22Rv1 (cell line): ENCODE data around the gene DUSP16.

ENCODE experiments used
- H3K27ac ChIP-seq: fragments of 450-650 bp; 2 replicates; pipeline ENCODE4 v1.5.1; 2017
- ZFX ChIP-seq: fragments of 450-650 bp; IDR thresholded peaks from 2 replicates; pipeline ENCODE4 v1.6.1; 2017; ENCODE audit warnings: antibody characterized with exemption, borderline replicate concordance
- TF ChIP-seq, protein P1 (sequence below): fragments of 450-650 bp; IDR thresholded peaks from 2 replicates; pipeline ENCODE4 v1.5.1; 2017; ENCODE audit warnings: mild to moderate bottlenecking

Gene DUSP16

DNA sequence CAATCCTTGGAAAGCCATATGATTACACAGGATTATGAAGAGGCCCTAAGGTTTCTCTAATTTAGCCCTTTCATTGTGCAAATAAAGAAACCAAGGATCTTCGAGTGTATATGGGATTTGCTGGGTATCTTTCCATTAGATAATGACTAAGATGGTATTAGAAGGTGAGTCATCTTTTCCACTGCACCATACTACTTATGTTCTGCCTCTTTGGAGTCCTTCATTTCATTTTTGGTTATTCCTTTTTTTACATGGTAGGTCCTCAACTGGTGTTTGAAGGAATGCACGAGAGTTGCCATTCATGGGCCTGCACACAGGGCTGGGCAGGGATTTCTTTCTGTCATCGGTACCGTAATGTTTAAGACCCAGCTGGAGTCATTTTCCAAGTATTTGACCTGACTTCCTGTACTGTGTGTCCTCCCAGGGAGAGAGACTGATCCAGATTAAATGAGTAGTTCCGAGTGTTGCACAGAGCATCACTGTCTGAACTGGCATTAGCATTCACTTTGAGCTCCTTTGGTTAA is 120.1 kb downstream of the DUSP16 start:
- H3K27ac ChIP-seq, result peak overlapping the region; percentile 38
- TF ChIP-seq, protein P1, sequence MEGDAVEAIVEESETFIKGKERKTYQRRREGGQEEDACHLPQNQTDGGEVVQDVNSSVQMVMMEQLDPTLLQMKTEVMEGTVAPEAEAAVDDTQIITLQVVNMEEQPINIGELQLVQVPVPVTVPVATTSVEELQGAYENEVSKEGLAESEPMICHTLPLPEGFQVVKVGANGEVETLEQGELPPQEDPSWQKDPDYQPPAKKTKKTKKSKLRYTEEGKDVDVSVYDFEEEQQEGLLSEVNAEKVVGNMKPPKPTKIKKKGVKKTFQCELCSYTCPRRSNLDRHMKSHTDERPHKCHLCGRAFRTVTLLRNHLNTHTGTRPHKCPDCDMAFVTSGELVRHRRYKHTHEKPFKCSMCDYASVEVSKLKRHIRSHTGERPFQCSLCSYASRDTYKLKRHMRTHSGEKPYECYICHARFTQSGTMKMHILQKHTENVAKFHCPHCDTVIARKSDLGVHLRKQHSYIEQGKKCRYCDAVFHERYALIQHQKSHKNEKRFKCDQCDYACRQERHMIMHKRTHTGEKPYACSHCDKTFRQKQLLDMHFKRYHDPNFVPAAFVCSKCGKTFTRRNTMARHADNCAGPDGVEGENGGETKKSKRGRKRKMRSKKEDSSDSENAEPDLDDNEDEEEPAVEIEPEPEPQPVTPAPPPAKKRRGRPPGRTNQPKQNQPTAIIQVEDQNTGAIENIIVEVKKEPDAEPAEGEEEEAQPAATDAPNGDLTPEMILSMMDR, result no peak
- TF ChIP-seq ZFX, result no peak

DNA sequence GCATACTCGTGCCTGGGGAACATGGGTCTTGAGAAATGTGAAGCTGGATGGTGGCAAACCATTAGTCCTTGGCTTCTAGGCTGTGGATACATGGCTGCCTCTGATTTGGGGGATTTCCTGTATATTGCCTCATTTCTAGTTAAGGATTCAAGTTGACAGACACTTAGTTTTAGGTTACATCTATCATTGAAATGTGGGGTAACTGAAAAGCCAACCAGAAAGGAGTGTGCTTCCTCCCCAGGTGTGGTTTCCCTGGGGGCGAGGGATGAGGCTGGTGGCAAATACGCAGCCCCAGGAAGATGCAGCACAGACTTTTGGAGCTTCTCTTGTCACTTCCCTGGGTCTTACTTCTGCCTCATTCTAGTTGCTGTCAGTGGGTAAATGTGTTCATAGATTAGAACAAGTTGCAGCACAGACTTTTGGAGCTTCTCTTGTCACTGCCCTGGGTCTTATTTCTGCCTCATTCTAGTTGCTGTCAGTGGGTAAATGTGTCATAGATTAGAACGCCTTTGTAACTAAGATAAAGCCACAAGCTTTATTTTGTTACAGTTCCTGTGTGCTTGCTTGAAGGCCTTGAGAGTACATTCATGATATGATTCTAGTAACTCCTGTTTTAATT is 120.7 kb downstream of the DUSP16 start:
- TF ChIP-seq, protein P1, result no peak
- no peak for TF ChIP-seq ZFX
- peak overlapping the region; percentile 38 for H3K27ac ChIP-seq

- no peak overlapping the region for H3K27ac ChIP-seq
- no peak for TF ChIP-seq ZFX
- TF ChIP-seq, protein P1, result no peak
These were observed 121.2 kb downstream of the DUSP16 start for GRCh38 chr12:12441429-12441807.

DNA sequence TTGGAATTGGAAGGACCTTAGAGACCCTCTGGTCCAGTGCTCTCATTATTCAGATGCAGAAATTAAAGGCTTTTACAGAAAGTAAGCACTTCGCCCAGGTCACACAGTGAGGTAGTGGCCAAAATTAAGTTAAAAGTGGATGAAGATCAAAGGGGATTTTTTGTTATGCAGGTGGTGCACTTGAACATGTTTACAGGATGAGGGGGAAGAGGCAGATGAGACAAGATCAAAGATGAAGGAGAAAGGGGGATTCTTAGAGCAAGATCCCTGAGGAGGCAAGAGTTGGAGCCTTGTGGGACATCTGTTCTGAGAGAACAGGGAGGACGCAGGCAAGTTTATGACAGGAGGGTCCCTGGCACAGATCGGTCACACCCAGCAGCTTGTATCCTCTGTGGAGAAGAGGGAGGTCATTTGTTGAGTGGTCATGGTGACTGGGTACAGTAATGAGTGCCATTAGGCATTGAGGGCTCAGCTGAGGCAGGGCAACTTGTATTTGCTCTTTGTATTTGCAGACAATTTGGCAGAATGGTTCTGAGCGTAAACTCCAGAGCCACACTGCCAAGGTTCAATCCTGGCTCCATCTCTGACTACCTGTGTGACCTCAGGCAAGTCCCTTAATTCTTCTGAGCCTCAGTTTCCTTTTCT is 121.8 kb downstream of the DUSP16 start:
- TF ChIP-seq, protein P1, result no peak
- TF ChIP-seq ZFX, result no peak
- no peak overlapping the region for H3K27ac ChIP-seq

GRCh38 chr12:12439636-12440035 is 123.0 kb downstream of the DUSP16 start:
- H3K27ac ChIP-seq, result no peak overlapping the region
- TF ChIP-seq, protein P1, result no peak
- TF ChIP-seq ZFX, result no peak

DNA sequence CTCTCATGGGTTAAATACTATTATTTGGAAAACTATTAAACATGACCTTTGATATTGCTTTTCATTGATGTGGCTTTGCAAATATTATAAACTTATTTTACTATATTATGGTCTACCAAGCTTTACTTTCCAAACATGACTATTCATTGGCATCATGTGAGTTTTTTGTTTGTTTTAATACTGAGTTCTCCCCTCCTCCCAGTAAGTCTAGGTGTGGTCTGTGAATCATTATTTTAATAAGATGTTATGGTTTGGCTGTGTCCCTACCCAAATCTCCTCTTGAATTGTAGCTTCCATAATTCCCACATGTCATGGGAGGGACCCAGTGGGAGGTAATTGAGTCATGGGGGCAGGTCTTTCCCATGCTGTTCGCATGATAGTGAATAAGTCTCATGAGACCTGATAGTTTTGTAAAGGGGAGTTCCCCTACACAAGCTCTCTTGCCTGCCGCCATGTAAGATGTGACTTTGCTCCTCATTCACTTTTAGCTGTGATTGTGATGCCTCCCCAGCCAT is 125.8 kb downstream of the DUSP16 start:
- TF ChIP-seq ZFX, result no peak
- H3K27ac ChIP-seq, result peak overlapping the region; percentile 97

DNA sequence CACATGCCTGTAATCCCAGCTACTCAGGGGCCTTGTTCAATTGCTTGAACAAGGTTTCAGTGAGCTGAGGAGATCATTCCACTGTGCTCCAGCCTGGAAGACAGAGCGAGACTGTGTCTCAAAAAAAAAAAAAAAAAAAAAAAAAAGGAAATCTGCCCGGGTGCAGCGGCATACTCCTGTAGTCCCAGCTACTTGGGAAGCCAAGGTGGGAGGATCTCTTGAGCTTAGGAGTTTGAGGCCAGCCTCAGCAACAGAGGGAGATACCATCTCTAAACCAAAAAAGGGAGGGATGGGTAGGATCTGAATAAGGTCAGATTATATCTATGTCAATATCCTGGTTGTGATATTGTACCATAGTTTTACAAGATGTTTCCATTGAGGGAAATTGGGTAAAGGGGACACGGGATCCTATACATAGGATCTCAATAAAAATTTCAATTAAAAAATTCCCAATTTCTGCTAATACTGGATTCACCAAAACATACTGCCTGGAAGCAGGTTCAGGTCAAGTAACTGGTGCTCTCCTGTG is 129.4 kb downstream of the DUSP16 start:
- H3K27ac ChIP-seq, result peak overlapping the region; percentile 97
- TF ChIP-seq, protein P1, result no peak
- TF ChIP-seq ZFX, result no peak
